Left ventricle myocardium inferior (tissue), 1 donor: Measurements from ENCODE around the gene SBNO1. TPM values are rescaled to one million over a fixed set of nuclear protein-coding genes. Genes with fewer than 3 reads are reported as not detected.

Source experiments
- DNase-seq: peaks from one replicate; pipeline ENCODE4 v3.0.0-alpha.2; 2020
- H3K27ac ChIP-seq: fragments of 200-600 bp; replicated peaks from 2 replicates; pipeline ENCODE4 v1.8.0; 2021
- H3K27me3 ChIP-seq: fragments of 200-600 bp; 2 replicates; pipeline ENCODE4 v1.8.0; 2021; ENCODE audit warnings: low read depth
- H3K36me3 ChIP-seq: fragments of 200-600 bp; 2 replicates; pipeline ENCODE4 v1.8.0; 2021
- H3K4me1 ChIP-seq: fragments of 200-600 bp; 2 replicates; pipeline ENCODE4 v1.8.0; 2021
- H3K4me3 ChIP-seq: fragments of 200-600 bp; 2 replicates; pipeline ENCODE4 v1.8.0; 2021; ENCODE audit warnings: mild to moderate bottlenecking, moderate library complexity
- H3K9me3 ChIP-seq: fragments of 200-600 bp; replicated peaks from 2 replicates; pipeline ENCODE4 v1.8.0; 2021
- intact Hi-C: fragments of 100-400 bp; cut with micrococcal nuclease; formaldehyde crosslinking; loops from one replicate; pipeline ENCODE4 v1.11.0; 2022
- total RNA-seq: library from RNA; stranded (reverse); fragmentation: NEBNext Ultra II Directional; extraction: Animal tissue kit (Norgen Biotek cat#: 25700); gene quantifications from one replicate; pipeline ENCODE4 v1.2.1, GENCODE V29; 2021
- TF ChIP-seq, protein P1 (sequence below): fragments of 200-600 bp; IDR thresholded peaks from 2 replicates; pipeline ENCODE4 v1.8.0; 2021; ENCODE audit warnings: antibody characterized with exemption, mild to moderate bottlenecking, borderline replicate concordance
- donor health status: DM: no; HTN: yes; CAD: no; lungs with severe emphysema.

Gene SBNO1
- total RNA-seq, 1 donor from 2014 or later = 27.1 TPM

DNA sequence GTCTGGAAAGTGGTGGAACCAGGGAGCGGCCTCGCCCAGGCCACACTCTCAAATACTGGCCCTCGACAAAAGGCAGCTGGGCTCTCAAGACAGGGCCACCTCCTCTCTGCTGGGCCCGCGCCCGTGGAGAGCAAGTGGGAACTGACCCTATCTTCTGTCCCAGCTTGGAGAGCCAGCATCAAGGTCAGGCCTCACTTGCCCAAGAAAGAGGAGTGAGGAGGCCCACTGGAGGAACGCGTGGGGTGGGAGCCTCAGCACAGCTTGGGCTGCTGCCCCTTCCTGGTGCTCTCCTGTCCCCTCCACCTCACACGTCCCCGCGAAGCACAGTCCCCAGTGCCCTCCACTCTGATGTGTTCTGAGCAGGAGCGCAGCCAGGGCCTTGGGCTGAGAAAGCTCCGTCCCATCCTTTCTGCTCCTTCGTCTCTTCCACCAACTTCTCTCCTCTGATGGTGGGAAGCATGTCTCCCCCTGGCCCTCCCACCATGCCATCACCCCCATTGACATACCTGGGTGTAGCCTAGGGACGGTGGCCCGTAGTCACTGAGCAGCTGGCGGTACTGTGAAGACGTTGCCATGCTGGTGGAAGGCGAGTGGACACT is 97.9 kb downstream of the SBNO1 start:
- Histone ChIP-seq H3K36me3 (peaks cover 27% of the 10 kb centered on the region), H3K4me3 (no peak overlapping the region)
- intact Hi-C loops = no loop called here

DNA sequence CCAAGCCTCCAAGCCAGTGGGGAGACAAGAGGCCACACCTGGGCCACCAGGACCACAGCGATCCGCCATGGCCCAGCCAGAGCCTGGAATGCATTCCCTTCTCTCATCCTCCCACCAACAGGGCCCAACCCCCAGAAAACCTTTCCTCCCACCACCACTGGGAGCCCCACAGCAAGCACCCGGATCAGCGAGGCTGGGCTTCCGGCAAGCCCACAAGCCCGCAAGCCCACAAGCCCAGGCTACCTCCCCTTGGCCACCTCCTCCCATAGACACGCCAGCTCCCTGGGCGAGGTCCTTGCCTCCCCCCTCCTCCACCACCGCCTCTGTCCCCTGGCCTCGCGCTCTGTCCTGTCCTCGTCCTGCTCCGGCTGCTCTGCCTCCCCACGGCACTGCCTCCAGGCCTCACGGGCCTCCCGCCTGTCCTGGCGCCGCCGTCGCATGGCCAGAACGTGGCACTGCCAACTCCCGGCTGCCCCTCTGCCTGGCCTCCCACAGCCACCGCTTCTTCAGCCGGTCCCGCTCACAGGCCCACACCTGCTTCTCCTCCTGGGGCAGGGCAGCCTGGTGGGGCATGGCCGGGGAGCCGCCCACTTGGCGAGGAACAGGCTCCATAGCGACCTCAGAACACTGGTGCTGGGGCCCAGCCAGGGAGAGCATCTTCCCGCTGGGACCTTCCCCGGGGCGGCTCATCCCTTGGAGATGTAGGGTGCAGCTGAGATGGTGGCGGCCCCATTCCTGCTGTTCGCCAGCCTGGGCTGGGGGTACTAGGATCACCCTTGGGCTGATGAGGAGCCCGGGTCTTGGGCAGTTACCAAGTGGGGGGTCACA is 98.6 kb downstream of the SBNO1 start:
- TF ChIP-seq, protein P1, sequence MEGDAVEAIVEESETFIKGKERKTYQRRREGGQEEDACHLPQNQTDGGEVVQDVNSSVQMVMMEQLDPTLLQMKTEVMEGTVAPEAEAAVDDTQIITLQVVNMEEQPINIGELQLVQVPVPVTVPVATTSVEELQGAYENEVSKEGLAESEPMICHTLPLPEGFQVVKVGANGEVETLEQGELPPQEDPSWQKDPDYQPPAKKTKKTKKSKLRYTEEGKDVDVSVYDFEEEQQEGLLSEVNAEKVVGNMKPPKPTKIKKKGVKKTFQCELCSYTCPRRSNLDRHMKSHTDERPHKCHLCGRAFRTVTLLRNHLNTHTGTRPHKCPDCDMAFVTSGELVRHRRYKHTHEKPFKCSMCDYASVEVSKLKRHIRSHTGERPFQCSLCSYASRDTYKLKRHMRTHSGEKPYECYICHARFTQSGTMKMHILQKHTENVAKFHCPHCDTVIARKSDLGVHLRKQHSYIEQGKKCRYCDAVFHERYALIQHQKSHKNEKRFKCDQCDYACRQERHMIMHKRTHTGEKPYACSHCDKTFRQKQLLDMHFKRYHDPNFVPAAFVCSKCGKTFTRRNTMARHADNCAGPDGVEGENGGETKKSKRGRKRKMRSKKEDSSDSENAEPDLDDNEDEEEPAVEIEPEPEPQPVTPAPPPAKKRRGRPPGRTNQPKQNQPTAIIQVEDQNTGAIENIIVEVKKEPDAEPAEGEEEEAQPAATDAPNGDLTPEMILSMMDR = no peak
- Histone ChIP-seq H3K27me3 (no peaks in the 10 kb centered on the region), H3K4me3 (no peak overlapping the region), H3K9me3 (no peaks in the 10 kb centered on the region), H3K27ac (no peak overlapping the region), H3K4me1 (peaks cover 36% of the 10 kb centered on the region), H3K36me3 (peaks cover 34% of the 10 kb centered on the region)
- DNase-seq = no peak
- intact Hi-C loops = no loop called here

More for the DNA sequence above, 97.9 kb downstream of the SBNO1 start:
- no peak for DNase-seq
- Histone ChIP-seq H3K9me3 (no peaks in the 10 kb centered on the region), H3K27ac (no peak overlapping the region), H3K27me3 (no peaks in the 10 kb centered on the region), H3K4me1 (peaks cover 36% of the 10 kb centered on the region)
- TF ChIP-seq, protein P1 = no peak

DNA sequence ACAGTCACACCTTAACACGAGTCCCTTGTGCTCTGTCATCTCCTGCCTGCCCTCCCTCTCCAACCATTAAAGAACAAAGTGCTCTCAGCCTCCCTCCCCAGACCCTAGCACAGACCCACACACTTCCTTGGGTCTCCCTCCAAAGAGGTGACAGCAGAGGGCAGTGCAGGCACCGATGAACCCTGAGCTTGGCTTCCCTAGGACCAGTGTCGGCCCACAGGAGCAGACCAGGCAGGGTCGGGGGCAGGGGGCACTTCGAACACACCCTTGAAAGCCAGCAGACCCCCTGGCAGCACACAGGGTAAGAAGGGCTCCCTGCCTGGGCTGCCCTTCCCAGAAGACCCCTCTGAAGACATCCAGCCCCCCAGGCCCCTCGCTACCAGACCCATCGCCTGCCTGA is 100.0 kb downstream of the SBNO1 start:
- intact Hi-C loops = no loop called here
- Histone ChIP-seq H3K27me3 (no peaks in the 10 kb centered on the region), H3K4me3 (no peak overlapping the region), H3K4me1 (peaks cover 24% of the 10 kb centered on the region), H3K27ac (no peak overlapping the region), H3K9me3 (no peaks in the 10 kb centered on the region), H3K36me3 (peaks cover 48% of the 10 kb centered on the region)
- no peak for DNase-seq
- TF ChIP-seq, protein P1 = peak; percentile 28

DNA sequence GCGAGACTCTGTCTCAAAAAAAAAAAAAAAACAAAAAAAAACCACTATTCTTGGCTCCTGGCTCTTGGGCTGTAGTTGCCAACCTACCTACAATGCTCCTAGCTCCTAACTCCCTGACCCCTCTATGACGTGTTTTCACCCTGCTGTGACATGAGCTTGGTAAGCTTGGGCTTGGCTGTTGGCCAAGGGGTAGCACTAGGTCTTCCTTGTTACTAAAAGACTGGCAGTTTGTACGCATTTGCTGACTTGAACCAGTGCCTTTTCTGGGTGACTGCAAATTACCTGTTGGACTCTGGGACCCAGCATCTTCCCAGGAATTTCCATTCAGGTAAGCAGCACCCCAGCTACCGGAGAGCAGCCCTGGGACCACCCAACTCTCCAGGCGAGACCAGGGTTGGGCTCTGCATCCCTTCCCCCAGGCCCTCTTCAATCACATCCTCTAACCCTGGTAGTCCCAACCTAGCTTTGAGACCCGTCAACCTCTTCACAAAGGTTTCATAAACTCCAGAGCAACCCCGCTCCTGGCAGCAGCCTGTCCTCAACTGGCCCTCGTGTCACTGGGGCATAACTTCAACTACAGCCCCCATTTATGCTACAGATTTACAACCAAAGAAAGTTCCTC is 101.3 kb downstream of the SBNO1 start:
- intact Hi-C loops = no loop called here

DNA sequence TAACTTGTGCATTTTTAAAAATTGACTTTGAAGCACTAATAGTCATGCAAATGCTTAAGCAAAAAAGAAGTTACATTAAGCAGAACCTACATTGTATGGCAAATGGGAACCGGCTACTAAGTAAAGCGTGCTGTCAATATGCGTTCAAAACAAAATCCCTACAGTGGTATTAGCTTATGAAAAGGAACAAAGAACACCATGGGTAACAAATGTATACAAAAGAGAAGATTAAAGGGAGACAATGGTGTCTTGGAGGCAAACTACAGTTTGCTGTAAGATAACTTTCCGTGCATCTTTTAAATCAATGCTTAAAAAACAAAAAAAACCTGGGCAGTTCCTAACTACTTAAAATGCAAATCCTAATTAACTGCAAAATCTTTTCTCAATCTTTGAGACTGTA is 103.5 kb downstream of the SBNO1 start:
- Histone ChIP-seq H3K9me3 (no peaks in the 10 kb centered on the region), H3K4me3 (no peak overlapping the region), H3K27ac (no peak overlapping the region), H3K36me3 (peaks cover 72% of the 10 kb centered on the region), H3K4me1 (peaks cover 5% of the 10 kb centered on the region), H3K27me3 (no peaks in the 10 kb centered on the region)
- intact Hi-C loops = no loop called here
- no peak for DNase-seq
- TF ChIP-seq, protein P1 = no peak

More for the DNA sequence above, 101.3 kb downstream of the SBNO1 start:
- Histone ChIP-seq H3K4me1 (peaks cover 13% of the 10 kb centered on the region), H3K36me3 (peaks cover 59% of the 10 kb centered on the region), H3K27ac (no peak overlapping the region), H3K4me3 (no peak overlapping the region), H3K9me3 (no peaks in the 10 kb centered on the region), H3K27me3 (no peaks in the 10 kb centered on the region)
- TF ChIP-seq, protein P1 = no peak
- DNase-seq = no peak
